ENCODE measurements around the gene OR8B12.

DNA sequence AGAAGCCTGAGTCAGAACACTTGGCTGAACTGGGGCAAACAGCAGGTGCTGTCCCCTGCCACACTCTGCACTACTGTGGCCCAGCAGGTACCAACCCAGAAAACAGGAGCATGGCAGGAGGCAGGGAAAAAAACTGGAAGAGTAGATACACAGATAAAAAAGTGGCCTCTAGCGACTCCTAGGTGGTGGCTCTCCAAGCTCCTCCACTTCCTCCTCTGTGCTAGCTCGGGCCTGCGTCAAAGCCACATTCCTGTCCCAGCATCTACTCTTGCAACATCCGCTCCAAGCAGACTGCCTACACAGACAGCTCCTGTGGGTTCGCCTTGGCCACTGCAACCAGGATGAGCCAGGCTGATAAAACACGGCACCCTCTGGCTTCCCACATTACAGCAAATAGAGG lies 6.9 kb downstream of the OR8B12 start:
- TF ChIP-seq ELF4 (IDR thresholded peaks at IDR 0.05): no peak
- TF ChIP-seq FOXM1 (IDR thresholded peaks at IDR 0.05; ENCODE audit: borderline replicate concordance): no peak
- TF ChIP-seq ARNT (IDR thresholded peaks at IDR 0.05): no peak
- TF ChIP-seq SP1 (IDR thresholded peaks at IDR 0.05): no peak
- no peak for TF ChIP-seq BHLHE40 (IDR thresholded peaks at IDR 0.05; ENCODE audit: borderline replicate concordance)
- TF ChIP-seq HDGF (IDR thresholded peaks at IDR 0.05; ENCODE audit: borderline replicate concordance): no peak
- no peak for TF ChIP-seq FOXK2 (IDR thresholded peaks at IDR 0.05)
- no peak for TF ChIP-seq SUZ12 (IDR thresholded peaks at IDR 0.05)
